CD4-positive, alpha-beta T cell treated with Interleukin-1 beta for 1 hour (primary cell): ENCODE measurements around the gene MACROD1.
"Not testable (repeated sequence)": the region's sequence is repeated elsewhere in the genome, so short reads cannot be mapped to it uniquely, and the experiment has no call there.

Source experiments
- DNase-seq, 2 donors: peaks; one replicate each; pipeline ENCODE4 v3.0.0-alpha.2; 2020 to 2022

MACROD1 gene

DNA sequence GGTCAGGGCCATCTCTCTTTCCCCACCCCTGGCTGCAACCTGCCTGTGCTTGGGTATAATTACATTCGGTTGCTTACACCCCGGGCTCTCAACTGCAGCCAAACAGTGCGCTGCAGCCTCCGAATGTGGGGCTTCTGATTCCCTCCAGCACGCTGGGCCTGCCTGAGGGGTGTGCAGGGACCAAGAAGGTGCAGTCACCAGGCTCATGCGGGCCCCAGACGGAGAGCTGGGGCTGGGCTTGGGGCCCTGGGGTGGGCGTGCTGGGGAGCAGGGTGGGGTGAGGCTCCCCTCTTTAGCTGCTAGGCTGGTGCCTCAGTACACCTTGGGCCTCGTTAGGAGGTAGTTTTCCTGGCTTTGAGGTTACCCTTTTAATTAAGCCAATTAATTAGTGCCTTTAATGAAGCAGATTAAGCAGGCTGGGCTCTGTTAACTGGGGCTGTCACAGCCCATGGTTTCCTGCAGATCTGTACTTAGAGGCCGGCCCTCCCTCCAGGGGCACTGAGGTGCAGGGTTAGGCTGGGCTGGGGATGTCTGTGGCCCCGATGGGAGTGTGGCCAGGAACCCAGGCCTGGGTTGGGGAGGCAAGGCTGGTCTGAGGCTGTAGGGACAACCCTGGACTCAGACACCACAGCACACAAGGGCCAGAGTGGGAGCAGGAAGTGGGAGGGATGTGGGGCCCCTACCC, 112.8 kb downstream of the MACROD1 start:
- no peak for DNase-seq

DNA sequence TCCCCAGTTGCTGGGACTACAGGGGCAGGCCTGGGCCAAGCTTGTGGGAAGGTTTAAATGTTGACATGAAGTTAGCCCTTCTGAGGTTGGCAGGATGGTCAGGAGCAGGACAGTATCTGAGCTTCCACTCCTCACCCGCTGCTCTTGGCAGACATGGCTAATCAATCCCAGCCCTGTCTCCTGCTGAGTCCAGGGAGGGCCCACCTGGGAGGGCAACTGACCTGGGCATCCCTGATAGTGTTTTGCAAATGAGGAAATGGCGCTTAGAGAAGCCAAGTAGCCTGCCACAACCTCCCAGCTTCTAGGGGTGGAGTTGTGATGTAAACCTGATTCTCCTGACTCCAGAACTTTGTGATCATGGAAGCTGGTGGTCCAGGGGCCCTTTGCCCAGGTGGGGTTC, 113.5 kb downstream of the MACROD1 start:
- no peak for DNase-seq

DNA sequence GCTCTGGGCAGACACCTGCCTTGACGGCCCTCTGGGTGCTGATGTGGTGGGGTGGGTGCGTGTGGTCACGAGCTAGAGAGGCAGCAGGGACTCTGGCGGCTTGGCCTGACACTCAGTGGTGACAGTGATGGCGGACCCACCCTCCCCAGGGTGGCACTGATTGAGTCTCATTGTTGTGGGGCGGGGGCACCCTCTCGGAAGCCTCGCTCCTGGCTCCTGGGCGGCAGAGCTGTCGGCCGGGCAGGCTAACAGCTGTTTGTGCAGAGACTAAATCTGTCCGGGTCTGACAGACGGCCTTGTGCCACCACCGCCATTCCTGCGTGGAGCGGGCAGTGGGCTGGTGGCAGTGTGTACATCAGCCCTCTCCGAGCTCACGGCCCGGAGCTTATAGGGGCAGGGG, 114.6 kb downstream of the MACROD1 start:
- DNase-seq, result no peak

DNA sequence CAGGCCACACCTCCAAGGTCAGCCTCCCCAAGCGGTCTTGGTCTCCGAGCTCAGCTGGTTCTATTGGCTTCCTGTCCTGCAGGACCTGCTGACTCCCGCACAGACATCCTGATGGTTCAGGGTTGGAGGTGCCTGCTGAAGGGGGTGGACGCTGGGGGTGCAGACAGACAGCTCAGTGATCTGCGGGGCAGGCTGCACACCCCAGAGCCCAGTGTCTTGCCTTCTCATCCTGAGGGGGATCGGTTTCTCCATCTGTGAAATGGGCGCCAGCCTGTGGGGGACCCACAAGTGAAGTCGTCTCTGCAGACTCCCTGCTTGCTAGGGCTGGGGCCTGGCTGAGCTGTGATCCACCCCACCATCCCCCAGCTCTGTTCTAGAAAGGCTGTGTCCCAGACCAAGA, 116.4 kb downstream of the MACROD1 start:
- DNase-seq, result no peak

DNA sequence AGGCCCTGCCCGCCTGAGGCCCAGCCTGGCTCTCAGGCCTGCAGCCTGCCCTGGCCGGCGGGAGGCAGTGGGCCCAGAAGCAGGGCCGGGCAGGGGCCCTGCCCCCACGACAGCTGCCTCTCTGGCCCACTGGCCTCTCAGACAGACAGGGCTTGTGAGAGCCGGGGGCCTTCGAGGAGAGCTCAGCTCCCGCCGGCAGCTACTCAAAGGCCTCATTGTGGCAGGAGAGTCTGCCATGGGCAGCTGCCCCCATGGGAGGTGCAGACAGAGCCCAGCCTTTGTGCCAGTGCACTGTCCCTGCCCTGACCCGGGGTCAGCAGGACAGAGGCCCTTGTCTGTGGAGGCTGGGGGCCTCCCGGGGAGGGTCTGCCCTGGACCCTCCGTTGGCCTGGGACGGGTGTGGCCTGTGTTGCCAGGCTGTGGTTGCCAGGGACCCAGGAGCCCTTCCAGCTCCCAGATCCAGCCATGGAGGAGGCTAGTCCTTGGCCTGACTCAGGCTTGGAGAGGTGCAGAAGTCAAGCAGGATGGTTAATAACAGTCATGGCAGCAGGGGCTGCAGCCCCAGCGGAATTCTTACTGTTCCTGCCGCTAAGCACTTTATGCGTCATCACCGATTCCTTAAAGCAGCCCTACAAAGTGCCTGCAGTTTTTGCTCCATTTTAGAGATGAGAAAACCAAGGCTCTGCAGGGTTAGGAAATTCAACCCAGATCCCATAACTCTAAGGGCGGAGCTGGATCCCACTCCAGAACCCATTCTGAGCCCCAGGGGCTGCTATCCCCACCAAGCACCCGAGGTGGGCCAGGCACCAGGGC, 117.7 kb downstream of the MACROD1 start:
- no peak for DNase-seq

DNA sequence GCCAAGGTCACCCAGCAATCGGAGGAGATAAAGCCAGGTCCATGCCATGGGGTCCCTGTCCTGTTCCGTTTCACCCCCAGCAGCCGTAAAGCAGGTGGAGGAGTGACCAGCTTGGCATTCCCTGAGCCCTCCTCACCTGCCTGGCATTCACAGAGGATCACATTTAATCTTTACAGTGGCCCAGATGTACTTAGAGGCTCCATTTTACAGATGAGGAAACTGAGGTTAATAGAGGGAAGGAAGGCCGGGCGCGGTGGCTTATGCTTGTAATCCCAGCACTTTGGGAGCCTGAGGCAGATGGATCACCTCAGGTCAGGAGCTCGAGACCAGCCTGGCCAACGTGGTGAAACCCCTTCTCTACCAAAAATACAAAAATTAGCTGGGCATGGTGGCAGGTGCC, 118.5 kb downstream of the MACROD1 start:
- DNase-seq, result not testable (repeated sequence)

DNA sequence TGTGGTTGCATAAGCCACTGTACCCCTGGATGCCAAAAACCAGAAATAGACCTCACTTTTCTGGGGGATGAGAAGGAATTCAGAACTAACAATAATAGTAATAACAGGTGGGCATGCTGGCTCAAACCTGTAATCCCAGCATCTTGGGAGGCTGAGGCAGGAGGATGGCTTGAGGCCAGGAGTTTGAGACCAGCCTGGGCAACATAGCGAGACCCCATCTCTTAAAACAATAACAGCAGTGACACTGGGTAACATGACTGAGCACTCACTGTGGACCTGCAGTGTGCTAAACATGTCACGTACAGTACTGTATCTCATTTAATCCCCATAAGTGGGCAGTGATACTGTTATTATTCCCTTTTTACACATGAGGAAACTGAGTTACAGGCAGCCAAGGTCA, 120.2 kb downstream of the MACROD1 start:
- no peak for DNase-seq

DNA sequence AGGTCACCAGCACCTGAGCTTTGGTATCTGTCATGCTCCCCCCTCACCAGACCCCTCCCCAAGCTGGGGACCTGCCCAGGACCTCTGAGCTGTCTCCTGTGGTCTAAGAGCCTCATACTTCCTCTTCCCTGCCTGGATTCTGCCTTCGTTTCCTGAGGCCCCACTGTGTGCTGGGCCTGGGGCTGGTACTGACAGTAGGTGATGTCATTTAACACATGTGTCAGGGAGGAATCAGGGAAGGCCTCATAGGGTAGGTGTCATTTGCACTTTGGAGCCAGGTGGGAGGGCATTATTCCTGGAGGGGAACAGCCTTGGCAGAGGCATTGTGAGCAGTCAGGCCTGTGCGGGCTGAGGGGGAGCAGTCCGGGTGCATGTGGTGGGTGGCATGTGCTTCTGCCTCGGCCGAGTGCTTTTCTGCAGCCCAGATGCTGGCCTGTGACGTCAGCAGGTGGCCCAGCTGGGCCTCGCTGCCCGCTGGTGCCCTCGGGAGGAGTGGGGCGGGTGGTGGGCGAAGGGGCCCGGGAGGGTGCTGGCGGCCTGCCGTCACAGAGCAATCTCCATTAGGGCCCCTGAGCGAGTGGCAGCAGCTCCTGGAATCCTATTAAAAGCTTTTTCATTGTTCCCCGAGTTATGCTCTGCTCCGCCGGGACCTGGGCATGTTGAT, 121.1 kb downstream of the MACROD1 start:
- no peak for DNase-seq

DNA sequence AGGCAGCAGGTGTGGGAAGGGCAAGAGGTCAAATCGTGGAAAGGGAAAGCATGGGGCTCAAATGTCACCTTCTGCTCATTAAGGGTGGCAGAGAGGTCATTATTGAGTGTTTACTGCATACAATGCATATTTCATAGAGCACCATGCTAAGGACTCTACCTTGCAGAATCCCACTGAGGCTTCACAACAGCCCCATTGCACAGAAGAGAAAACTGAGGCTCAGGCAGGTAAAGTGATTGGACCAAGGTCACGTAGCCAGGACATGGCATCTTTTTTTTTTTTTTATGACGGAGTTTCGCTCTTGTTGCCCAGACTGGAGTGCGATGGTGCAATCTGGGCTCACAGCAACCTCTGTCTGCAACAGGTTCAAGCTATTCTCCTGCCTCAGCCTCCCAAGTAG, 122.4 kb downstream of the MACROD1 start:
- no peak for DNase-seq

DNA sequence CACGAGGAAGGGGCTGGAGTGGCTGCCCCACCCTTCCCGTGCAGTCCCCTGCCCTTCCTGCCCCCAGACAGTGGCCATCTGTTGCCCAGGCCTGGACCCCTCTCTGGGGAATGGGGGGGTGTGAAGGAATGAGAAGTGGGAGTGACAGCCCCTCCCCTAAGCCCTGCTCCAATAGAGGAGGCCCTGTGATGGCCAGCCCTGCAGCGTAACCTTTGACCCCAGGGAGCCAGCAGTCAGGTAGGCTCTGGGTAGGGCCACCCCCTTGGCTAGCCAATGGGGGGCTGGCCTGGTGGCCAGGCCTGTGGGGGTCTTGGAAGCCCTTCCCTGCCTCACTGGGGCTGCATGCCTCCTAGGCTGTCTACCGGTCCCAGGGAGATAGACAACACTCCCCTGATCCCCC, 123.6 kb downstream of the MACROD1 start:
- DNase-seq, result no peak

DNA sequence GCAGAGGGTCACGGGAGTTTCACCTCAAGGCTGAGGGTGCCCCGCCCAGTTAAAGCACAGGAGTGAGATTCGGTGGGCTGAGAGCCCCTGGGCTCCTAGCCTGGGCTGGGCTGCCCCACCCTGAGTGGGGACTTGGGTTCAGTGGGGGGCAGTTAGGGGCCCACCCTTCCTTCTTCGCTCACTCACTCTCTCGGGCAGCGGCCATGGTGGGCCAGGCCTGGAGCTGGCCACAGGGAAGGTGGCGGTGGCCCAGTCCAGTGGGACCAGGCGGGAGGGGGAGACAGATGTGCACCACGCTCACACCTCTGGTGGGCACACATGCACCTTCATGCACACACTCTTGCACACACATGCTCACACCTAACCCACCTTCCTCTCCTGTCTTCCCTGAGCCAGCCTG, 124.1 kb downstream of the MACROD1 start:
- no peak for DNase-seq

DNA sequence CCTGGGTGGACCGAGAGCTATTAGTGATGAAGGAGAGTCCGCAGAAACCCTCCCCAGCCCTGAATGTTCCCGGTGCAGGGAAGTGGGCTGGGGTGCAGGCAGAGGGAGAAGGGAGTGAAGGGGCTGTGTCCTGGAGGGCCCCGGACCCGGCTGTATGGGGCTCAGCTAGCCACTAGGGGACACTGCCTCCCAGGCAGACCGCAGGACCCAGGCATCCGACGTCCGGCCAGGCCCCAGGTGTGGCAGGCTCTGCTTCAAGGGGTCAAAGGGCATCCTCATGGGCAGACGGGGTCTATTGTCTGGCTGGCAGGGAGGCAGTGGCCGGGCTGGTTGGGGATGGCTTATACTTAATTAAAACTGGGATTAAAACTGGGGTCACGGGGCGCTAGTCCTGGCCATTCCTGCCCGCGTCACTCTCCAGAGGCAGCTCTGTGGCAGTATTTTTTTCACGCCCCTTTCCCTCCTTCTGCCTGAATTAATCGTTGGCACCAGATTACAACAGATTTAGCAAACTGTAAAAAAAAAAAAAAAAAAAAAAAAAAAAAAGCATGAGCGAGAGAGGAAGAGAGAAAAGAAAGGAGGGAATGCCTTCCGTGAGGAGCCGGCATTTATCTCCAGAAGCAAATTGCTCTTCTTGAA, 125.1 kb downstream of the MACROD1 start:
- no peak for DNase-seq

DNA sequence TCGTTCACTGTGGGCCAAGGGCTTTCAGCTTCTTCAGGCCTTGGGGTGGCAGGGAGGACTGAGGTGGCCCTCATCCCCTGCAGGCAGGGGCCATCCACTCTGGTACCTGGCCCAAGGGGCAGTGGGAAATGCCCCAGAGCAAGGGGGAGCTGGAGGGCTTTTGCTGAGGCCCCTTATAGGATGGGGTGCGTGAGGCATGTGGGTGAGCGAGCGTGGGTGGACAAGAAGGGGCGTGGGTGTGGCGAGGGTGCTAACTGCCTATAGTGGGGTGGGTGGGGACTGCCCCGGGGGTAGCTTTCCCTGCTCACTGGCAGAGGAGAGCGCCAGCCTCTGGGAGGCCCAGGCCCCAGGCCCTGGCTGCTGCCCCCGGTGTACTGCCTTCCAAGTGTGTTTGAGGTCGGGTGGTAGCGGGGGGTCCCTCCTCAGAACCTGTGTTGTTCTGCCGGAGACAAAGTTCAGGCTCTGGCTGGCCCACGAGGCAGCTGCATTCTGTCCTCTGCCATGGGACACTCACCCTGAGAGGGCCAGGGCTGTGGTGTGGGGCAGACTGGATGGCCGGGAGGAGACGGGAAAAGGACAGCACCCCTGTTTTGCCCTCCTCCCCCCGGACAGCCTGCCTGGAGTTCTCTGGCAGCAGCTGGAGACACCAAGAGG, 126.8 kb downstream of the MACROD1 start:
- no peak for DNase-seq

DNA sequence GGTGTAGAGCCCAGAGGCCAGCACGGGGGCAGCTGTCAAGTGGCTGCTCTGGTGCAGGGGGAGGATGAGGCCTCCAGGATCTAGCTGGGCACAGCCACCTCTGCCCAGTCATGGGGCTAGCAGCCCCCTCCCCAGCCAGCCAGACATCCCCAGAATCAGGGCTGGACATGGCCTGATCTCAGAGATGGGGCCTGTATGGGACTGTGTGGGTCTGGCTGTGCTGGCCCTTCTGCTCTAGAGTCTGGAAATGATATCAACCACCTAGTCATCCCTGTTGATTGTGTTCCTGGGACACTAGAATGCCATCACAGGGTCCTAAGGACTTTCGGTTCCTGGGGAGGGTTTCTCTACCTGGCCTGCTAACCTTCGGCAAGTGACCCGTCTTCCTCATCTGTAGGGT, 127.4 kb downstream of the MACROD1 start:
- no peak for DNase-seq

DNA sequence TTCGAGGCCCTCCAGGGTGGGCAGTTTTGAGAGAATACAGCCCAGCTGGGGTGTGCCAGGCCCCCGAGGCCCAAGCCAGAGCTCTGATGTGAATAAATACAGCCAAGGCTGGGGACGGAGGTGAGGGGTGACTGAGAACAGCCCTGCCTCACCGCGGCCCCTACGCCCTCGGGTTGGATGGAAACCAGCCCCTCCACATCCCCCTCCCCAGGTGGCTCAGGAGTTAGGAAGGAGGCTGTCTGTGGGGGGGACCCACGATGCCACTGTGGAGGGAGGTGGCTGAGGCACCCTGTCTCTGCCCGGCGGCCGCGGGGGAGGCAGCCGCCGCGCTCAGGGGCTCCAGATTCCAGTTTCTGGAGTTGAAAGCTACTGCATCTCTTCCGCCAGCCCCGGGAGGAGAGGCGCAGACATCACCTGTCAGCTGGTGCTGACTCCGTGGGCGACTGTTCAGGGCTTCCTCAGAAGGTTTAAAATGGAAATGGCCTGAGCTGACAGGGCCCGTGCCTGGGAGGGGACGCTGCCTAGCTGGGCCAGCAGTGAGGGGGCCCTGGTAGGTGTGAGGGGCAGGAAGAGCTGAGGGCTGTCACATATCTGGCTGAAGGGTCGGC, 128.8 kb downstream of the MACROD1 start:
- no peak for DNase-seq

DNA sequence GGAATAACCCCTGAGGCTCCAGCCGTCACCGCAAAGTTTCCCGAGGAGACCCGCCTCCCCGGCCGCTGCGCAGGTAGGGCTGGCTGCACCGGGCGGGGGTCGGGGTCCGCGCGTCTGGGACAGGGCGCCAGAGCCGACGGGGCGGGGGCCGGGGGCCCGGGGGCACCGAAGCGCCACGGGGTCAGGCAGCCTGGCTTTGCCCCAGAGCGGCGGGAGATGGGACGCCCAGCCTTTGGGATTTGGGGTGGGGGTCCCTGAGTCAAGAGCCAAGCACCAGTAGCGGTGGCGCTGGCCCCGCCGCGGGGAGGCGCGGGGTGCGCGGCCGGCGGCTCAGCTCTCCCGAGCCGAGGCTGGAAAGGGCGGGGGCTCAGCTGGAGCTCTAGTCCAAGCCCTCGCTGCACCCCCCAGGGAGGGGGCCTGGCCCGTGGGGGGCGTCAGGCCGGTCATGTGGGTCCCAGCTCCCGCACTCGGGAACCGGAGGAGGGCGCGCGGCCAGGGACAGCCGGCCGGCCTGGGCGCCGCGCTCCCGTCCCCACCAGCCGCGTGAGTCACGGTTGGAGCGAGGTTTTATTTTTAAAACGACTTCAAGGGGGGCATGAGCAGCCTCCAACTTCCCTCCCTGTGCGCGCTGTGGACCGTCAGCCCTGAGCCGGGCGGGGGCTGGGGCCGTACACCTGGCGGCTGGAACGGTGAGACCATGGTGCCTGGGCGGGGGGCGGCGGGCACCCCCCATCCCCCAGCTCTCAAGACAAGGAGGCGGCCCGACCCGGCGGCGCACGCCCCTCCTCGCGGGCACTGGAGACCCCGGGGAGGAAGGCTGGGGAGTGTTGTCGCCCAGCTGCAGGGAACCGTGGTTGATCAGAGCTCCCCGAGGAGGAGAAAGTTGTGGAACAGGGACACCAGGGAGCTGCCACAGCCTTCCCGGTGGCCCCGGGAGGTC, 129.6 kb downstream of the MACROD1 start:
- DNase-seq, result no peak

DNA sequence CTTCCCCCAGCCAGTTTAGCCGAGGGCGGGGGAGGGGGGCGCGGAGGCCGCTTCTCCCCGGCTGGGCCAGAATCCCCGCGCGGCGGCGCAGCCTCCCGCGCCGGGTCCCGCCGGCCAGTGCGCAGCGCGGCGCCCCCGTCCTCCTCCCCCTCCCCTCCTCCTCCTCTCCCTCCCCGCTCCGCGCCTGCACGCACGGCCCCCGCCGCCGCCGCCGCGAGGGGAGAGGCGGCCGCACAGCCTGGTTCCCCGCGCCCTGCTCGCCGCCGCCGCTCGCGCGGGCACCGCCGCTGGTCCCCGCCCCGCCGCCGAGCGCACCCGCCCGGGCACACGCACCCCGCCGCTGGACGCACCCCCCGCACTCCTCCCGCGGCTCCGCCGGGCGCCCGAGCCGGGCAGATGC, 130.3 kb downstream of the MACROD1 start, which contains the start of gene FLRT1:
TSS of gene FLRT1 (plus strand) at position 356 of the 400 bp plus-strand sequence. CDS start 80,337 bp downstream, outside the sequence.
- no peak for DNase-seq

DNA sequence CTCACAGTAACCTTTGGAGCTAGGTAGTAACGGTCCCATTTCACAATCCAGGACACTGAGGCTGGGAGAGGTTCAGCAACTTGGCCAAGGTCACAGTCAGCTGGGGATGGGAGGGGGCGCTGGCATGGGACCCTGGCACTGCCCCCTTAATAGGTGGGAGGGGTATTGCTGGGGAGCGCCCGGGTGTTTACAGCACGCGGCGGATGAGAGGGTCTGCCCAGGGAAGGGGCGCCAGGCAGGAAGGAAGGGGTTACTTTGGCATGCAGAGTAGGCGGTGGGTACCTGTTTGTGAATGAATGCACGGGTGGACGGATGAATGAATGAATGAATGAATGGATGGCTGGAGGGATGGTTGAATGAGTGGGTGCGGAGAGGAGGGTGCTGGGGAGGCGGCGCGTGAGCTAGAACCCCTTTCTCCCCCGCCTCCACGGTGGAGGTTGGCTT, 130.8 kb downstream of the MACROD1 start:
- DNase-seq, result no peak

DNA sequence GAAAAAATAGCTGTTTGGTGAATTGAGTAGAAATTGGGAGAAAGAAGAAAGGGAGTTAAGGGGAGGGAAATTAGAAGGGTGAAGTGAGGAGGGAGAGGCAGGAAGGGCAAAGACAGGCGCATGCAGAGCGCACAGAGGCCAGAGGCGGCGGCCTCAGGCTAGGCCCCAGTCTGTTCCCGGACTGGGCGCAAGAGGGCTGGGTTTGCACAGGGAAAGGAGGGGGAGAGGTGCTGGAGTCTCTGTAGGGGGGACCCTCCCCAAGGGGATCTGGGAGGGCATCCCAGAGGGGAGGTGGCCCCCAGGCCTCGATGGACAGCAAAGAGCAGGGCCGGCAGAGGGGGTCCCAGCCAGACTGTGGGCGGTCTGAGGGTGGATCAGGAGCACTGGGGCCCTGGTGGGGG, 131.5 kb downstream of the MACROD1 start:
- no peak for DNase-seq

DNA sequence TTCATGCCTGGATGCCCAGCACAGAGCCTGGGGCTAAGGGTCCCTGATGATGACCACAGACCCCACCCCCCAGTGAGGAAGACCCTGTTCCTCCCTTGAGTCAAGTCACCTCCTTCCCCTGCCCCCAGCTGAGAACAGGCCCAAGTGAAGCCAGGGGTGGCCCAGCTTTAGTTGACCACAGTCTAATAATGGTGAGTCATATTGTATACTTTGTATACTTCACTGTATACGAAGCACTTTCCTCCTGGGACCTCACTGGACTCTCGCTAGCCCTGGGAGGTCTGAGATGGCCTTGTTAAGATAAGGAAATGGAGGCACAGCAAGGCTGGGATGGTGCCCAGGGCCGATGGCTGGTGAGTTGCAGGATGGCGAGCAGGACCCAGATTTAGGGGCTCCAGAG, 133.9 kb downstream of the MACROD1 start:
- DNase-seq, result no peak

DNA sequence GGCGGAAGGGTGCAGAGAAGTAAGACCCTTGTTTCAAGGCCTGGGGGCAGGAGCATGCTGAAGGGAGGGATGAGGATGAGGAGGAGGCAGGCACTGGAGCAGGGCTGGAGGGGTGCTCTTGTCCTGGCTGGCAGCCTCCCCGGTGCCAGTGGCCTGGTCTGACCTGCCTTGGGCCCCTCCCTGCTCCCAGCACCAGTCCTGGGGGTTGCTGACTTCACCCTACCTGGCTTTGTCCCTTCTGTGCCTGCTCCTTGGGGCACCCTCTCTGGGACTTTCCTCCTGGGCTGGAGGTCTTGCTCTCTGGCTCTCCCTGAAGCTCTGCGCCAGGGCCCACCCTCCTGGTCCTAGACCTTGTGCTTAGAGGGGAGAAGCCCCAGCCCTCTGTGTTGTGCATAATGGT, 134.9 kb downstream of the MACROD1 start:
- DNase-seq, result no peak
